GM12878 (cell line): ENCODE results near the gene SPATA9. TPM values are rescaled to one million over a fixed set of nuclear protein-coding genes. Genes with fewer than 3 reads are reported as not detected.

Experiments used
- BCL3 ChIP-seq: IDR thresholded peaks from 2 replicates; pipeline ENCODE4 v1.6.1; 2011; ENCODE audit warnings: borderline replicate concordance, low read depth, mild to moderate bottlenecking, moderate library complexity, low read length; ENCODE audit not compliant: insufficient read depth, poor library complexity, severe bottlenecking
- CREB1 ChIP-seq: IDR thresholded peaks from 2 replicates; pipeline ENCODE4 v1.6.1; 2012; ENCODE audit warnings: low read depth, mild to moderate bottlenecking, inconsistent platforms
- CTCF ChIP-seq, 3 experiments: IDR thresholded peaks in 2 of 3; conservative IDR thresholded peaks in 1 of 3; 2 replicates each; pipeline ENCODE4 v1.5.1; 2011; ENCODE audit warnings: low read depth in 3 of 3, low read length in 3 of 3, mild to moderate bottlenecking in 3 of 3, control low read depth in 2 of 3, moderate library complexity in 2 of 3, inconsistent platforms in 1 of 3, mixed read lengths in 1 of 3; ENCODE audit not compliant: control insufficient read depth in 2 of 3, insufficient read depth in 1 of 3; ENCODE audit errors: extremely low read depth in 1 of 3
- E2F8 ChIP-seq: fragments of 450-650 bp; IDR thresholded peaks from 2 replicates; pipeline ENCODE4 v1.6.1; 2018; ENCODE audit warnings: mild to moderate bottlenecking, low read depth, moderate library complexity; ENCODE audit not compliant: partially characterized antibody
- EP300 ChIP-seq, 2 experiments: fragments of 150-350 bp in 1 of 2; IDR thresholded peaks; 2 replicates each; pipeline ENCODE4 v1.6.1; 2011 to 2012; ENCODE audit warnings: low read depth in 2 of 2, low read length in 2 of 2, borderline replicate concordance in 1 of 2, improper control_type of control experiment in 1 of 2, inconsistent platforms in 1 of 2; ENCODE audit not compliant: control insufficient read depth in 1 of 2
- IKZF2 ChIP-seq, 2 experiments: fragments of 450-650 bp; IDR thresholded peaks; 2 replicates each; pipeline ENCODE4 v1.6.1; 2017; ENCODE audit warnings: mild to moderate bottlenecking in 2 of 2, moderate library complexity in 2 of 2
- IRF3 ChIP-seq: fragments of 450-650 bp; IDR thresholded peaks from 2 replicates; pipeline ENCODE4 v1.6.1; 2014; ENCODE audit warnings: mild to moderate bottlenecking
- KLF5 ChIP-seq: fragments of 450-650 bp; IDR thresholded peaks from 2 replicates; pipeline ENCODE4 v1.6.1; 2014; ENCODE audit warnings: mild to moderate bottlenecking; ENCODE audit not compliant: partially characterized antibody
- NFYA ChIP-seq: IDR thresholded peaks from 2 replicates; pipeline ENCODE4 v1.6.1; 2011; ENCODE audit warnings: low read depth, mild to moderate bottlenecking, low read length, improper control_type of control experiment, borderline replicate concordance
- PAX8 ChIP-seq: fragments of 450-650 bp; IDR thresholded peaks from 2 replicates; pipeline ENCODE4 v1.6.1; 2017; ENCODE audit warnings: mild to moderate bottlenecking, moderate library complexity
- RELB ChIP-seq: fragments of 450-650 bp; IDR thresholded peaks from 2 replicates; pipeline ENCODE4 v1.6.1; 2017; ENCODE audit warnings: low read depth, mild to moderate bottlenecking, moderate library complexity
- RUNX3 ChIP-seq: IDR thresholded peaks from 2 replicates; pipeline ENCODE4 v1.6.1; 2012; ENCODE audit warnings: low read length, inconsistent platforms
- SIN3A ChIP-seq: IDR thresholded peaks from 2 replicates; pipeline ENCODE4 v1.6.1; 2012; ENCODE audit warnings: low read depth, low read length, improper control_type of control experiment
- SKIL ChIP-seq: fragments of 450-650 bp; IDR thresholded peaks from 2 replicates; pipeline ENCODE4 v1.6.1; 2017; ENCODE audit warnings: mild to moderate bottlenecking, low read depth, inconsistent platforms; ENCODE audit not compliant: poor library complexity, severe bottlenecking
- SUZ12 ChIP-seq: fragments of 200-600 bp; sonication (generic); IDR thresholded peaks from one replicate; pipeline ENCODE4 v1.6.1; 2018; ENCODE audit warnings: antibody characterized with exemption, mild to moderate bottlenecking; ENCODE audit not compliant: unreplicated experiment
- TCF12 ChIP-seq: IDR thresholded peaks from 2 replicates; pipeline ENCODE4 v1.6.1; 2011; ENCODE audit warnings: low read depth, mild to moderate bottlenecking, low read length
- WRNIP1 ChIP-seq: IDR thresholded peaks from 2 replicates; pipeline ENCODE4 v1.6.1; 2011; ENCODE audit warnings: low read depth, low read length, improper control_type of control experiment, borderline replicate concordance
- polyA plus RNA-seq, 11 experiments: library from polyadenylated mRNA; depleted of rRNA in 4 of 11; unstranded in 6 of 11; stranded (reverse) in 5 of 11; fragments of >200 nt; fragmentation: Nextera tagmentation in 4 of 11; fragmentation: Illumina TruSeq in 1 of 11; extraction: Ambion mirVana in 4 of 11; extraction: Trizol in 1 of 11; gene quantifications; 1 replicate in 1 of 11; 2 replicates in 10 of 11; pipeline versions ENCODE4 v1.2.1 to v1.2.3, GENCODE V29; 2011 to 2016; ENCODE audit warnings: inconsistent platforms in 2 of 11, missing spikeins in 2 of 11, low read depth in 1 of 11
- total RNA-seq, 4 experiments: library from RNA; depleted of rRNA in 3 of 4; stranded (reverse); fragments of >200 nt in 3 of 4; fragmentation: Illumina TruSeq in 1 of 4; extraction: Trizol in 1 of 4; gene quantifications; 2 replicates each; pipeline versions ENCODE4 v1.2.1 to v1.2.3, GENCODE V29; 2013 to 2021

Gene SPATA9
- total and polyA plus RNA-seq, 10 of the 15 experiments (the other 5 are each of a cell fraction or from before 2014, with no cell fraction given) = 0.11 to 0.49 (median 0.16) TPM; not detected in 1

- TF ChIP-seq E2F8 (no peak), SKIL (peak; percentile 70), SUZ12 (no peak), EP300 (IDR thresholded peaks at IDR 0.05; ENCODE audit: borderline replicate concordance in 1 of 2, control insufficient read depth in 1 of 2, low read depth in 2 of 2, low read length in 2 of 2) (peak; percentile 85 to 89; a peak in 3 of 4 replicates), TCF12 (0 out of 2 replicates have a peak, but pooled peaks have one; percentile 43), WRNIP1 (no peak), IKZF2 (IDR thresholded peaks at IDR 0.05) (peak; percentile 100), CTCF (IDR thresholded peaks at IDR 0.05 in 2 of 3, conservative IDR thresholded peaks at IDR 0.05 in 1 of 3; ENCODE audit: control insufficient read depth in 2 of 3, extremely low read depth in 1 of 3, insufficient read depth in 1 of 3, low read depth in 3 of 3, low read length in 3 of 3) (no peak), KLF5 (no peak), RUNX3 (peak; percentile 73), IRF3 (no peak), PAX8 (0 out of 2 replicates have a peak, but pooled peaks have one; percentile 83), NFYA (no peak), RELB (peak; percentile 97), CREB1 (0 out of 2 replicates have a peak, but pooled peaks have one; percentile 23), SIN3A (no peak), BCL3 (peak; percentile 72)
These were observed 67.7 kb downstream of the SPATA9 start (continued) for GRCh38 chr5:95615164-95615467.
